Neural cell (in vitro differentiated cells): ENCODE measurements around the gene FAM210A. TPM values are rescaled to one million over a fixed set of nuclear protein-coding genes. Genes with fewer than 3 reads are reported as not detected.

ENCODE experiments used
- H2AFZ ChIP-seq: fragments of 200-600, 300-800 bp; sonication (generic), shearing (Covaris generic); 2 replicates; pipeline ENCODE4 v1.6.0; 2014; ENCODE audit warnings: low read depth, mild to moderate bottlenecking, antibody characterized with exemption, low read length, moderate library complexity
- H3F3A ChIP-seq: fragments of 200-600 bp; shearing (Covaris generic); 2 replicates; pipeline ENCODE4 v1.6.1; 2016; ENCODE audit warnings: mild to moderate bottlenecking, moderate library complexity, mixed read lengths, antibody characterized with exemption, low read length; ENCODE audit not compliant: insufficient read depth, poor library complexity, severe bottlenecking
- H3K27ac ChIP-seq: fragments of 200-600, 300-800 bp; sonication (generic), shearing (Covaris generic); 2 replicates; pipeline ENCODE4 v1.5.1; 2014; ENCODE audit warnings: mild to moderate bottlenecking, low read length, moderate library complexity
- H3K27me3 ChIP-seq: fragments of 300-800, 200-600 bp; sonication (generic), shearing (Covaris generic); 2 replicates; pipeline ENCODE4 v1.6.0; 2014; ENCODE audit warnings: mild to moderate bottlenecking, low read depth, low read length, moderate library complexity; ENCODE audit not compliant: insufficient read depth
- H3K36me3 ChIP-seq: fragments of 300-800, 200-600 bp; sonication (generic), shearing (Covaris generic); 2 replicates; pipeline ENCODE4 v1.5.1; 2014; ENCODE audit warnings: mild to moderate bottlenecking, antibody characterized with exemption, low read length, moderate library complexity; ENCODE audit not compliant: insufficient read depth
- H3K4me2 ChIP-seq: fragments of 300-800, 200-600 bp; sonication (generic), shearing (Covaris generic); 2 replicates; pipeline ENCODE4 v1.6.0; 2014; ENCODE audit warnings: mild to moderate bottlenecking, low read length
- H3K4me3 ChIP-seq: fragments of 300-800, 200-600 bp; sonication (generic), shearing (Covaris generic); 2 replicates; pipeline ENCODE4 v1.5.1; 2014; ENCODE audit warnings: mild to moderate bottlenecking, low read length, moderate library complexity
- H3K79me2 ChIP-seq: fragments of 200-600 bp; shearing (Covaris generic); replicated peaks from 2 replicates; pipeline ENCODE4 v1.6.0; 2014; ENCODE audit warnings: mild to moderate bottlenecking, low read length, moderate library complexity; ENCODE audit not compliant: insufficient read depth
- H3K9ac ChIP-seq: fragments of 300-800, 200-600 bp; sonication (generic), shearing (Covaris generic); 2 replicates; pipeline ENCODE4 v1.6.1; 2016; ENCODE audit warnings: mild to moderate bottlenecking, low read length, mixed read lengths
- H3K9me2 ChIP-seq: fragments of 200-600 bp; shearing (Covaris generic); 2 replicates; pipeline ENCODE4 v1.6.1; 2016; ENCODE audit warnings: mild to moderate bottlenecking, low read length, mixed read lengths; ENCODE audit not compliant: insufficient read depth
- H3K9me3 ChIP-seq: fragments of 200-600, 300-800 bp; sonication (generic), shearing (Covaris generic); 2 replicates; pipeline ENCODE4 v1.6.1; 2016; ENCODE audit warnings: mild to moderate bottlenecking, mixed run types, low read length, moderate library complexity, mixed read lengths
- H4K20me1 ChIP-seq: fragments of 200-600 bp; shearing (Covaris generic); 2 replicates; pipeline ENCODE4 v1.6.1; 2016; ENCODE audit warnings: mild to moderate bottlenecking, mixed run types; ENCODE audit not compliant: insufficient read depth
- EP300 ChIP-seq: fragments of 450-650 bp; conservative IDR thresholded peaks from 2 replicates; pipeline ENCODE4 v1.6.1; 2014; ENCODE audit warnings: antibody characterized with exemption, mild to moderate bottlenecking, moderate library complexity; ENCODE audit not compliant: poor library complexity, severe bottlenecking
- EZH2 ChIP-seq: fragments of 200-600, 300-800 bp; shearing (Covaris generic), sonication (generic); IDR thresholded peaks from 2 replicates; pipeline ENCODE4 v1.6.1; 2014; ENCODE audit warnings: antibody characterized with exemption, low read length, borderline replicate concordance, mild to moderate bottlenecking; ENCODE audit not compliant: insufficient read depth, poor library complexity, severe bottlenecking
- MXI1 ChIP-seq: fragments of 450-650 bp; conservative IDR thresholded peaks from 2 replicates; pipeline ENCODE4 v1.6.1; 2014; ENCODE audit warnings: antibody characterized with exemption, mild to moderate bottlenecking; ENCODE audit not compliant: poor library complexity, severe bottlenecking
- POLR2AphosphoS5 ChIP-seq: IDR thresholded peaks from 2 replicates; pipeline ENCODE4 v1.6.1; 2012
- RAD21 ChIP-seq: fragments of 450-650 bp; conservative IDR thresholded peaks from 2 replicates; pipeline ENCODE4 v1.6.1; 2014; ENCODE audit warnings: antibody characterized with exemption, mild to moderate bottlenecking, moderate library complexity
- SMC3 ChIP-seq: fragments of 450-650 bp; conservative IDR thresholded peaks from 2 replicates; pipeline ENCODE4 v1.6.1; 2014; ENCODE audit warnings: antibody characterized with exemption, mild to moderate bottlenecking, moderate library complexity; ENCODE audit not compliant: poor library complexity
- TAF1 ChIP-seq: IDR thresholded peaks from 2 replicates; pipeline ENCODE4 v1.6.1; 2012; ENCODE audit warnings: low read depth
- polyA plus RNA-seq: library from polyadenylated mRNA; depleted of rRNA; stranded (reverse); fragments of >200 nt; gene quantifications from 2 replicates; pipeline ENCODE4 v1.2.3, GENCODE V29; 2014
- TF ChIP-seq, protein P1 (sequence below): IDR thresholded peaks from 2 replicates; pipeline ENCODE4 v1.6.1; 2012; ENCODE audit warnings: borderline replicate concordance
- TF ChIP-seq, protein P2 (sequence below): fragments of 450-650 bp; IDR thresholded peaks from 2 replicates; pipeline ENCODE4 v1.5.1; 2014; ENCODE audit warnings: antibody characterized with exemption, mild to moderate bottlenecking, moderate library complexity; ENCODE audit not compliant: poor library complexity, severe bottlenecking

FAM210A gene
- polyA plus RNA-seq, 1 donor from 2014 or later = 11.5 TPM

DNA sequence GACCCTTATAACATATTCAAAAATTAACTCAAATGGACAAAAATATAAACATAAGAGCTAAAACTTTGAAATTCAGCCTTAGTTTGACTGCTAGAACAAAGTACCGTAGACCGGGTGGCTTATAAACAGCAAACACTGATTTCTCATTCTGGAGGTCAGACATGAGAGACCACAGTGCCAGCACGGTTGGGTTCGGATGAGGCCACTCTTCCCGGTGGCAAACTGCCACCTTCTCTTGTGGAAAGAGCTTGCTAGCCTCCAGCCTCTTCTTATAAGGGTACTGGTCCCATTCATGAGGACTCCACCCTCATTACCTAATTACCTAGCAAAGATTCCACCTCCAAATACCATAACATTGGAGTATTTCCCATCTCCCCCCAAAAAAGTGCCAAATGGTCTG lies 91.3 kb downstream of the FAM210A start:
- Histone ChIP-seq H3K9me2 (no peaks in the 10 kb centered on the region), H2AFZ (no peak overlapping the region), H3K27me3 (no peaks in the 10 kb centered on the region), H4K20me1 (no peaks in the 10 kb centered on the region), H3K9me3 (no peaks in the 10 kb centered on the region), H3K36me3 (no peaks in the 10 kb centered on the region), H3K4me2 (no peak overlapping the region), H3K4me3 (no peak overlapping the region), H3K27ac (no peak overlapping the region), H3K9ac (no peak overlapping the region), H3F3A (no peaks in the 10 kb centered on the region), H3K79me2 (no peaks in the 10 kb centered on the region)
- no peak for TF ChIP-seq SMC3
- TF ChIP-seq, protein P1, sequence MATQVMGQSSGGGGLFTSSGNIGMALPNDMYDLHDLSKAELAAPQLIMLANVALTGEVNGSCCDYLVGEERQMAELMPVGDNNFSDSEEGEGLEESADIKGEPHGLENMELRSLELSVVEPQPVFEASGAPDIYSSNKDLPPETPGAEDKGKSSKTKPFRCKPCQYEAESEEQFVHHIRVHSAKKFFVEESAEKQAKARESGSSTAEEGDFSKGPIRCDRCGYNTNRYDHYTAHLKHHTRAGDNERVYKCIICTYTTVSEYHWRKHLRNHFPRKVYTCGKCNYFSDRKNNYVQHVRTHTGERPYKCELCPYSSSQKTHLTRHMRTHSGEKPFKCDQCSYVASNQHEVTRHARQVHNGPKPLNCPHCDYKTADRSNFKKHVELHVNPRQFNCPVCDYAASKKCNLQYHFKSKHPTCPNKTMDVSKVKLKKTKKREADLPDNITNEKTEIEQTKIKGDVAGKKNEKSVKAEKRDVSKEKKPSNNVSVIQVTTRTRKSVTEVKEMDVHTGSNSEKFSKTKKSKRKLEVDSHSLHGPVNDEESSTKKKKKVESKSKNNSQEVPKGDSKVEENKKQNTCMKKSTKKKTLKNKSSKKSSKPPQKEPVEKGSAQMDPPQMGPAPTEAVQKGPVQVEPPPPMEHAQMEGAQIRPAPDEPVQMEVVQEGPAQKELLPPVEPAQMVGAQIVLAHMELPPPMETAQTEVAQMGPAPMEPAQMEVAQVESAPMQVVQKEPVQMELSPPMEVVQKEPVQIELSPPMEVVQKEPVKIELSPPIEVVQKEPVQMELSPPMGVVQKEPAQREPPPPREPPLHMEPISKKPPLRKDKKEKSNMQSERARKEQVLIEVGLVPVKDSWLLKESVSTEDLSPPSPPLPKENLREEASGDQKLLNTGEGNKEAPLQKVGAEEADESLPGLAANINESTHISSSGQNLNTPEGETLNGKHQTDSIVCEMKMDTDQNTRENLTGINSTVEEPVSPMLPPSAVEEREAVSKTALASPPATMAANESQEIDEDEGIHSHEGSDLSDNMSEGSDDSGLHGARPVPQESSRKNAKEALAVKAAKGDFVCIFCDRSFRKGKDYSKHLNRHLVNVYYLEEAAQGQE = no peak
- TF ChIP-seq, protein P2, sequence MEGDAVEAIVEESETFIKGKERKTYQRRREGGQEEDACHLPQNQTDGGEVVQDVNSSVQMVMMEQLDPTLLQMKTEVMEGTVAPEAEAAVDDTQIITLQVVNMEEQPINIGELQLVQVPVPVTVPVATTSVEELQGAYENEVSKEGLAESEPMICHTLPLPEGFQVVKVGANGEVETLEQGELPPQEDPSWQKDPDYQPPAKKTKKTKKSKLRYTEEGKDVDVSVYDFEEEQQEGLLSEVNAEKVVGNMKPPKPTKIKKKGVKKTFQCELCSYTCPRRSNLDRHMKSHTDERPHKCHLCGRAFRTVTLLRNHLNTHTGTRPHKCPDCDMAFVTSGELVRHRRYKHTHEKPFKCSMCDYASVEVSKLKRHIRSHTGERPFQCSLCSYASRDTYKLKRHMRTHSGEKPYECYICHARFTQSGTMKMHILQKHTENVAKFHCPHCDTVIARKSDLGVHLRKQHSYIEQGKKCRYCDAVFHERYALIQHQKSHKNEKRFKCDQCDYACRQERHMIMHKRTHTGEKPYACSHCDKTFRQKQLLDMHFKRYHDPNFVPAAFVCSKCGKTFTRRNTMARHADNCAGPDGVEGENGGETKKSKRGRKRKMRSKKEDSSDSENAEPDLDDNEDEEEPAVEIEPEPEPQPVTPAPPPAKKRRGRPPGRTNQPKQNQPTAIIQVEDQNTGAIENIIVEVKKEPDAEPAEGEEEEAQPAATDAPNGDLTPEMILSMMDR = no peak
- no peak for TF ChIP-seq RAD21
- no peak for TF ChIP-seq EP300
- no peak for TF ChIP-seq POLR2AphosphoS5
- TF ChIP-seq EZH2 = no peak
- no peak for TF ChIP-seq TAF1
- no peak for TF ChIP-seq MXI1

DNA sequence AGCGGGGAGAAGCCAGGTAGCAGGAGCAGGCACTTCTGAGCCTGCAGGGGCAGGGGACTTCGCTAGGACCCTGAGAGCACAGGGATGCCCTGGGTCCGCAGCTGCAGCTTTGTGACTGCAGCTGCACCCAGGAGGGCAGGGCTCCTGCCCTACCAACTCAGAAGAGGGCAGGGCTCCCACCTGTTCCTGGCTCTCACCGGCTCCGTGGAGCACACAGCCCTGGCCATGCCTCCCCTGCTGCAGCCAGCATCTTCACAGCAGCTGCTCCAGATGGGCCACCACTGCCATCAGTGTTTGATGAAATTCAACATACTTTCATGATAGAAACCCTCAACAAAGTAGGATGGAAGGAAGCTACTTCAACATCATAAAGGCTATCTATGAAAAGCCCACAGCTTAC lies 92.7 kb downstream of the FAM210A start:
- no peaks in the 10 kb centered on the region for H3K79me2 ChIP-seq
- no peaks in the 10 kb centered on the region for H4K20me1 ChIP-seq
- H2AFZ ChIP-seq = no peak overlapping the region
- H3K9me2 ChIP-seq = no peaks in the 10 kb centered on the region
- no peak overlapping the region for H3K4me3 ChIP-seq
- no peak overlapping the region for H3K27ac ChIP-seq
- TF ChIP-seq, protein P2 = no peak
- TF ChIP-seq SMC3 = no peak
- TF ChIP-seq, protein P1 = no peak
- H3K9ac ChIP-seq = no peak overlapping the region
- no peaks in the 10 kb centered on the region for H3K9me3 ChIP-seq
- no peaks in the 10 kb centered on the region for H3F3A ChIP-seq
- no peaks in the 10 kb centered on the region for H3K36me3 ChIP-seq
- no peak overlapping the region for H3K4me2 ChIP-seq
- no peaks in the 10 kb centered on the region for H3K27me3 ChIP-seq
